ENCODE results near the gene RESP18.

DNA sequence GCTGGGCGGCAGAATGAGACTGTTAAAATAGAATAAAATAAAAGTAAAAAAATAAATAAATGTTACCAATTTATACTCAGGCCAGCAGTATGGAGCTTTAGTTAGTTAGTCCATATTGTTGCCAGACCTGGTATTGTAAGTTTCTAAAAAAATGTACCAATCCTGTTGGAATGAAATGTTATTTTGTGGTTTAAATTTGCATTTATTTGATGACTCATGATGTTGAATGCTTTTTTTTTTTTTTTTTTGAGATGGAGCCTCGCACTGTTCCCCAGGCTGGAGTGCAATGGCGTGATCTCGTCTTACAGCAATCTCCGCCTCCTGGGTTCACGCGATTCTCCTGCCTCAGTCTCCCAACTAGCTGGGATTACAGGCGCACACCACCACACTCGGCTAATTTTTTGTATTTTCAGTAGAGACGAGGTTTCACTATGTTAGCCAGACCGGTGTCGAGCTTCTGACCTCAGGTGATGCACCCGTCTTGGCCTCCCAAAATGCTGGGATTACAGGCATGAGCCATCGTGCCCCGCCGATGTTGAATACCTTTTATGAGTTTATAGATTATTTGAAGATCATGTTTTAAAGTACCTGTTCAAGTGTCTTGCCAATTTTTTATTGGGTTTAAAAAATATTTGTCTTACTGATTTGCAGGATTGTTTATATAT, 17.6 kb downstream of the RESP18 start:
- TF ChIP-seq CTCF (IDR thresholded peaks at IDR 0.05) (no peak), EP300 (IDR thresholded peaks at IDR 0.05) (no peak)

Data from ovary (tissue), 3 donors.